Measurements from ENCODE around the gene CHCHD6.

CHCHD6 gene

DNA sequence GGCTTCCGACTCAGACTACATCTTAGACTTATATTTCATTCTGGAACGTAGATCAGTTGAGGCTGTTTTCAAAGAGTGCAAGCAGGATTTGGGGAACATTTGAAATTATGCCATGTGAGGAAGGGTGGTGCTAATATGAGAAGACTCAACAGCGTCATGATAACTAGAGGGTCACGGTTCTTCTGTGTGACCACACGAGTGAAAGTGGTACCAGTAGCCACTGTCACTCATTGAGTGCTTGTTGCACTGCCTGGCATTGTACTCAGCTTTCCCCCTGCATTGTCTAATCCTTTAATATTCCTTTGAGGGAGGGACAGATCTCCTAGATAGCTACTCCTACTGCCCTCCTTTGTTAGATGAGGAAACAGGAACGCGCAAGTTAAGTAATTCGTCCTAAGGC, 197.6 kb downstream of the CHCHD6 start:
- Histone ChIP-seq H3K4me3 (ENCODE audit: low read depth, low read length) (no peak overlapping the region), H3K36me3 (ENCODE audit: control insufficient read depth, insufficient read depth, low read length) (no peaks in the 10 kb centered on the region), H3K9ac (ENCODE audit: low read depth, low read length) (no peak overlapping the region), H3K27me3 (ENCODE audit: control insufficient read depth, insufficient read depth, low read length) (no peaks in the 10 kb centered on the region), H3K27ac (ENCODE audit: low read depth, low read length) (no peak overlapping the region), H3K4me1 (ENCODE audit: control insufficient read depth, insufficient read depth, low read length) (no peaks in the 10 kb centered on the region; the same call in 1 of the 2 replicates), H3K9me3 (ENCODE audit: control insufficient read depth, insufficient read depth, low read length) (no peaks in the 10 kb centered on the region)

DNA sequence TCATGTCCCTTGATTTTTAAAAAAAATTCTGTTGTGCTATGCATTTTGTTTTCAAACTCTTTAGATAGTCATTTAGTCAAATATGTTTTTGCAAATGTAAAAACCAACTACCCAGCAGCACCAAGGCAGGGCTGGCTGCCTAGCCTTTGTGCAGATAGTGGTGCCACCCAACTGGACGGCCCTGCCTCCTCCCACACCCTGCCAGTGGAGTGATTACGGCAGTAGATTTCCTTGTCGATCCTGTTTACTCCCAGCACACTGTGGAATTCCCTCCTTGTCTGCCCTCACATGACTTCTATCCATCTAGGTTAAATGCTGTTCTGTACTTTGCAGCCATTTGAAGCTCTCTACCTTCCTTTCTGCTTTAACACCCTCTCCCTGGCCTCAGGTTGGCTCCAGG, 199.5 kb downstream of the CHCHD6 start:
- Histone ChIP-seq H3K4me3 (ENCODE audit: low read depth, low read length) (no peak overlapping the region), H3K9me3 (ENCODE audit: control insufficient read depth, insufficient read depth, low read length) (no peaks in the 10 kb centered on the region), H3K9ac (ENCODE audit: low read depth, low read length) (no peak overlapping the region), H3K27ac (ENCODE audit: low read depth, low read length) (no peak overlapping the region), H3K4me1 (ENCODE audit: control insufficient read depth, insufficient read depth, low read length) (no peaks in the 10 kb centered on the region; the same call in 1 of the 2 replicates), H3K36me3 (ENCODE audit: control insufficient read depth, insufficient read depth, low read length) (no peaks in the 10 kb centered on the region), H3K27me3 (ENCODE audit: control insufficient read depth, insufficient read depth, low read length) (no peaks in the 10 kb centered on the region)

DNA sequence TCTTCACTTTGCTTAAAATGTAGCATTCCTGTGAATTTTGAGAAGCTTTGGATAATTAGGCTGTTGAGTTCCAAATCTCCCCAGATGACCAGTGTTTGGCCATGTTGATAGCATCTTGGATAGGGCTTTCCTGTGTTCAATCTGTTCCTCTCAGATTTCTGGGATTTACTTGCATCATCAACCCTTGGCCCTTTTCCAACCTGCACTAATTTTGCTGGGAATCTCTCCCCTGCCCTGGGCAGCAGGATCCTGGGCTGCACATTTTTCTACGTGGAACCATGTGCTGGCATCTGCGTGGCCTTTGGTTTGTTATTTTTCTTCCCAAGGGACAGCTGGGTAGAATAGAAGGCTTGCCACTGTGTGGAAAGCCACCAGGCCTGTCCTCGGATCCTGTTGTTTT, 203.5 kb downstream of the CHCHD6 start:
- H3K27ac ChIP-seq (ENCODE audit: low read depth, low read length) = no peak overlapping the region
- no peak overlapping the region for H3K9ac ChIP-seq (ENCODE audit: low read depth, low read length)
- H3K9me3 ChIP-seq (ENCODE audit: control insufficient read depth, insufficient read depth, low read length) = no peaks in the 10 kb centered on the region
- no peaks in the 10 kb centered on the region; the same call in 1 of the 2 replicates for H3K4me1 ChIP-seq (ENCODE audit: control insufficient read depth, insufficient read depth, low read length)
- no peaks in the 10 kb centered on the region for H3K36me3 ChIP-seq (ENCODE audit: control insufficient read depth, insufficient read depth, low read length)
- H3K27me3 ChIP-seq (ENCODE audit: control insufficient read depth, insufficient read depth, low read length) = no peaks in the 10 kb centered on the region
- H3K4me3 ChIP-seq (ENCODE audit: low read depth, low read length) = no peak overlapping the region

- Histone ChIP-seq H3K27me3 (ENCODE audit: control insufficient read depth, insufficient read depth, low read length) (no peaks in the 10 kb centered on the region), H3K4me1 (ENCODE audit: control insufficient read depth, insufficient read depth, low read length) (no peaks in the 10 kb centered on the region; the same call in 1 of the 2 replicates), H3K9me3 (ENCODE audit: control insufficient read depth, insufficient read depth, low read length) (no peaks in the 10 kb centered on the region), H3K4me3 (ENCODE audit: low read depth, low read length) (no peak overlapping the region), H3K36me3 (ENCODE audit: control insufficient read depth, insufficient read depth, low read length) (no peaks in the 10 kb centered on the region), H3K9ac (ENCODE audit: low read depth, low read length) (no peak overlapping the region), H3K27ac (ENCODE audit: low read depth, low read length) (no peak overlapping the region)
Measured at GRCh38 chr3:126908752-126909275, 204.8 kb downstream of the CHCHD6 start.

DNA sequence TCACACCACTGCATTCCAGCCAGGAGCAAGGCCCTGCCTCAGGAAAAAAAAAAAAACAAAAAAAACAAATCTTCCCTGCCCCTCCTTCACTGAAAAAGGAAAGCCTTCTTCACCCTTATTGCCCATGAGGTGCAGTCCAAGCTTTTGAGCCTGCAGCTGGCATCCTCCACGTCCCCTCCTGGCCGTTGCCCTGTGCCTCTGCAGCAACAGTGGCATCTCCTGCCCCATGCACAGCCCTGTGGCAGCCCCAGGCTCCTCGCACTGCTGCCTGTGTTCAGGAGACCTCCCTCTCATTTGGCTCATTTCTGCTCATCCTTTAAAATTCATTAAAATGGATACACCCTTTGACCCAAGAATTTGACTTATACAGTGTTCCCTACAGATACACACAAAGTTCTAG, 206.2 kb downstream of the CHCHD6 start:
- Histone ChIP-seq H3K27me3 (ENCODE audit: control insufficient read depth, insufficient read depth, low read length) (no peaks in the 10 kb centered on the region), H3K27ac (ENCODE audit: low read depth, low read length) (no peak overlapping the region), H3K4me1 (ENCODE audit: control insufficient read depth, insufficient read depth, low read length) (no peaks in the 10 kb centered on the region; the same call in 1 of the 2 replicates)

GRCh38 chr3:126911162-126912026, 207.4 kb downstream of the CHCHD6 start:
- no peaks in the 10 kb centered on the region for H3K27me3 ChIP-seq (ENCODE audit: control insufficient read depth, insufficient read depth, low read length)
- H3K4me3 ChIP-seq (ENCODE audit: low read depth, low read length) = no peak overlapping the region
- no peaks in the 10 kb centered on the region for H3K9me3 ChIP-seq (ENCODE audit: control insufficient read depth, insufficient read depth, low read length)
- H3K36me3 ChIP-seq (ENCODE audit: control insufficient read depth, insufficient read depth, low read length) = no peaks in the 10 kb centered on the region
- no peak overlapping the region for H3K9ac ChIP-seq (ENCODE audit: low read depth, low read length)
- H3K4me1 ChIP-seq (ENCODE audit: control insufficient read depth, insufficient read depth, low read length) = no peaks in the 10 kb centered on the region; the same call in 1 of the 2 replicates
- H3K27ac ChIP-seq (ENCODE audit: low read depth, low read length) = peak overlapping the region; percentile 79

More for the DNA sequence above, 206.2 kb downstream of the CHCHD6 start:
- Histone ChIP-seq H3K9me3 (ENCODE audit: control insufficient read depth, insufficient read depth, low read length) (no peaks in the 10 kb centered on the region), H3K36me3 (ENCODE audit: control insufficient read depth, insufficient read depth, low read length) (no peaks in the 10 kb centered on the region), H3K4me3 (ENCODE audit: low read depth, low read length) (no peak overlapping the region), H3K9ac (ENCODE audit: low read depth, low read length) (no peak overlapping the region)

DNA sequence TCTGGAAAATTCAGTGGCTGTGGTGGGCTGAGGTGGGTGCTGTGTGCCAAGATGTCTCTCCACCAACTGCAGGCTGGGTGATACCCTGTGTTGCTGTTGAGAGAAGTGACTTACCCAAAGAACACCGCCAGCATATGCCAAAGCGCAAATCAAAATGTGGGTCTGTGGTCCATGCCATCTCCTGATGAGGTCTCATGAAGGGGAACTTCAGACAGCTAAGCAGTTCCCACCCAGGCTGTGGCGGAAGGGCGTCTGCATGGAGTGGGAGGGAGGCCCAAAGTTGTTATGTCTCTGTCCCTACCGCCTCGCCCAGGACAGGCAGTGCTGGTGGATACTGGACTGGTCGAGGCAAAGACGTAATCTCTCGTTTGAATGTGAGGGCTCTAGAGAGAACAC, 208.0 kb downstream of the CHCHD6 start:
- no peaks in the 10 kb centered on the region for H3K36me3 ChIP-seq (ENCODE audit: control insufficient read depth, insufficient read depth, low read length)
- H3K27me3 ChIP-seq (ENCODE audit: control insufficient read depth, insufficient read depth, low read length) = no peaks in the 10 kb centered on the region
- no peak overlapping the region for H3K9ac ChIP-seq (ENCODE audit: low read depth, low read length)
- no peaks in the 10 kb centered on the region for H3K4me1 ChIP-seq (ENCODE audit: control insufficient read depth, insufficient read depth, low read length)
- H3K27ac ChIP-seq (ENCODE audit: low read depth, low read length) = peak overlapping the region; percentile 79
- H3K4me3 ChIP-seq (ENCODE audit: low read depth, low read length) = no peak overlapping the region
- H3K9me3 ChIP-seq (ENCODE audit: control insufficient read depth, insufficient read depth, low read length) = no peaks in the 10 kb centered on the region

DNA sequence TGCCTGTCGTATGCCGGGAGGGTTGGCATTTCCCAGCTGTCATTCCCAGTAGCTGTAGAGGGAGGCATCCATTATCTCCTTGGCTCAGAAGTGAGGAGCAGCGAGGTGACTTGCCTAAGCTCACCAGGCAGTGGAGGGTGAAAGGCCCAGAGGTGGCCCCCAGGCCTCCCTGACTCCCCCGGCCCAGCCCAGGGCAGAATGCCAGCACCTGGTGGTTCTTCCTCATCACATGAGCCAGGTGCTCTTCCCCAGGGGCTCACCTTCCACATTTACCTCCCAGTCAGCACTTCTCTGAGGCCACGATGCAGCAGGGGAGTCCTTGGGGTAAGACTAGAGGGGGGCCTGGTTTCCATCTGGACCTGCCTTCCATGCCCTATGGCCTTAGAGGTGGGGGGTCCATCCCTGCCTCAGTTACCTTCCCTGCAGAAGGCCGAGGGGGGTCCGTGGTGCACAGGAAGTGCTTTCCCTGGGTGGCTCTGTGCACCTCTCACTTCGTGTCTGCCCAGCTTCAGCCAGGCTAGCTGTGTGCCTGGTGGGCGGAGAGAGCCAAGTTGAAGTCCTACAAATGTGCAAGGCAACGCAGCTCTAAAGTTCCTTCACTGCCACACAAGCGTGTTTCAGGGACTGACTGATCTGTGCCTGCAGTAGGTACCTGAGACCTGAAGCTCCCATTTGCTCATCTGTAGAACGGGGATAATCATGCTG, 208.6 kb downstream of the CHCHD6 start:
- Histone ChIP-seq H3K9ac (ENCODE audit: low read depth, low read length) (no peak overlapping the region), H3K4me1 (ENCODE audit: control insufficient read depth, insufficient read depth, low read length) (no peaks in the 10 kb centered on the region), H3K9me3 (ENCODE audit: control insufficient read depth, insufficient read depth, low read length) (no peaks in the 10 kb centered on the region), H3K27me3 (ENCODE audit: control insufficient read depth, insufficient read depth, low read length) (no peaks in the 10 kb centered on the region), H3K4me3 (ENCODE audit: low read depth, low read length) (no peak overlapping the region), H3K36me3 (ENCODE audit: control insufficient read depth, insufficient read depth, low read length) (no peaks in the 10 kb centered on the region), H3K27ac (ENCODE audit: low read depth, low read length) (no peak overlapping the region)

DNA sequence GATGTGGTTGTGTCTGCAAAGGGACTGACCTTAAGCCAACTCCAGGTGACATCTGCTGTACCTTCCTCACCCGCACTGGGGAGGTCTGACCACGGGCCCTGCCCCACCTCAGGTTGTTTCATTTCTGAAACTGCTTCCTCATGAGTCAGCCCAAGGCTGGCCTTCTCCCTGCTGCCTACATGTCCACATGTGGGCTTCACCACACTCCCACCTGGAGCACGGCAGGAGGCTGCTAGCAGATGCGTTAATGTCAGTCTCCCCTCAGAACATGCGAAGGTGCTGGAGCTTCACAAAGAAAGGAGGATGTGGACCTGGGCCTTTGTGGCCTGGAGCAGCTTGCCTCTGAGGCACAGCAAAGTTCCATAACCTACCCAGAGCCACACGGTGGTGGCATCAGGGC, 209.5 kb downstream of the CHCHD6 start:
- Histone ChIP-seq H3K4me1 (ENCODE audit: control insufficient read depth, insufficient read depth, low read length) (no peaks in the 10 kb centered on the region), H3K27me3 (ENCODE audit: control insufficient read depth, insufficient read depth, low read length) (no peaks in the 10 kb centered on the region), H3K9me3 (ENCODE audit: control insufficient read depth, insufficient read depth, low read length) (no peaks in the 10 kb centered on the region), H3K9ac (ENCODE audit: low read depth, low read length) (no peak overlapping the region), H3K4me3 (ENCODE audit: low read depth, low read length) (no peak overlapping the region), H3K36me3 (ENCODE audit: control insufficient read depth, insufficient read depth, low read length) (no peaks in the 10 kb centered on the region), H3K27ac (ENCODE audit: low read depth, low read length) (no peak overlapping the region)

- Histone ChIP-seq H3K9ac (ENCODE audit: low read depth, low read length) (no peak overlapping the region), H3K4me1 (ENCODE audit: control insufficient read depth, insufficient read depth, low read length) (no peaks in the 10 kb centered on the region), H3K36me3 (ENCODE audit: control insufficient read depth, insufficient read depth, low read length) (no peaks in the 10 kb centered on the region), H3K9me3 (ENCODE audit: control insufficient read depth, insufficient read depth, low read length) (no peaks in the 10 kb centered on the region), H3K27me3 (ENCODE audit: control insufficient read depth, insufficient read depth, low read length) (no peaks in the 10 kb centered on the region), H3K4me3 (ENCODE audit: low read depth, low read length) (no peak overlapping the region), H3K27ac (ENCODE audit: low read depth, low read length) (no peak overlapping the region)
Measured at GRCh38 chr3:126914226-126914625, 210.2 kb downstream of the CHCHD6 start.

- H3K27me3 ChIP-seq (ENCODE audit: control insufficient read depth, insufficient read depth, low read length) = no peaks in the 10 kb centered on the region
- H3K4me3 ChIP-seq (ENCODE audit: low read depth, low read length) = no peak overlapping the region
- no peaks in the 10 kb centered on the region for H3K4me1 ChIP-seq (ENCODE audit: control insufficient read depth, insufficient read depth, low read length)
- H3K27ac ChIP-seq (ENCODE audit: low read depth, low read length) = no peak overlapping the region
- H3K36me3 ChIP-seq (ENCODE audit: control insufficient read depth, insufficient read depth, low read length) = no peaks in the 10 kb centered on the region
- no peak overlapping the region for H3K9ac ChIP-seq (ENCODE audit: low read depth, low read length)
- H3K9me3 ChIP-seq (ENCODE audit: control insufficient read depth, insufficient read depth, low read length) = no peaks in the 10 kb centered on the region
Measured at GRCh38 chr3:126915015-126915414, 211.0 kb downstream of the CHCHD6 start.

All from HUES48 (cell line).